HCT116 (cell line): Measurements from ENCODE around the gene CDK4. TPM values are rescaled to one million over a fixed set of nuclear protein-coding genes. Genes with fewer than 3 reads are reported as not detected.

Experiments used
- ATAC-seq: fragments of 200-7000 bp; cut with Tn5 transposase; 2 replicates; pipeline ENCODE4 v1.9.1; 2020; ENCODE audit warnings: mild to moderate bottlenecking, moderate library complexity
- BruUV-seq: library from RNA; stranded (reverse); fragments of 400-500 nt; replicated peaks from 2 replicates; lab custom pipeline; 2021; lab: Mats Ljungman, UMichigan
- CTCF ChIA-PET: fragments of 300-600 bp; sonication (Branson Sonifier 250); formaldehyde crosslinking; loops from one replicate; lab custom pipeline; 2021; ENCODE audit warnings: antibody characterized with exemption; lab: Charles Lee
- POLR2A ChIA-PET: fragments of 300-600, 350-600 bp; sonication (Branson Sonifier 250); formaldehyde crosslinking; loops from one replicate; lab custom pipeline; 2021; ENCODE audit warnings: antibody characterized with exemption; lab: Charles Lee
- RAD21 ChIA-PET, 2 experiments: fragments of 300-600 bp; sonication (Branson Sonifier 250); formaldehyde crosslinking; loops; one replicate each; lab custom pipeline; 2023; ENCODE audit warnings: low total read pairs in 2 of 2; ENCODE audit not compliant: uncharacterized antibody in 2 of 2, unreplicated experiment in 2 of 2, low non-redundant PET in 1 of 2; lab: Charles Lee
- DNase-seq: peaks from one replicate; pipeline ENCODE4 v3.0.0-alpha.2; 2010; ENCODE audit warnings: low read depth, low spot score
- H2AFZ ChIP-seq: fragments of 200-600 bp; shearing (Covaris generic), sonication (generic); 2 replicates; pipeline ENCODE4 v1.6.1; 2017; ENCODE audit warnings: low read depth, mixed run types, mixed read lengths, antibody characterized with exemption, low read length; ENCODE audit not compliant: poor library complexity, severe bottlenecking
- H3K27ac ChIP-seq: 2 replicates; pipeline ENCODE4 v1.5.1; 2012; ENCODE audit warnings: low read depth, low read length
- H3K27me3 ChIP-seq: fragments of 200-600 bp; sonication (generic); 2 replicates; pipeline ENCODE4 v1.6.1; 2016; ENCODE audit warnings: mixed run types, low read length, mixed read lengths; ENCODE audit not compliant: insufficient read depth
- H3K36me3 ChIP-seq, 2 experiments: fragments of 200-500 bp in 1 of 2; fragments of 200-600 bp in 1 of 2; sonication (Bioruptor generic) in 1 of 2; sonication (generic) in 1 of 2; 2 replicates each; pipeline versions ENCODE4 v1.5.1 to v1.6.1; 2014 to 2016; ENCODE audit warnings: low read length in 2 of 2, inconsistent platforms in 1 of 2, mixed read lengths in 1 of 2, mixed run types in 1 of 2; ENCODE audit not compliant: insufficient read depth in 2 of 2, control insufficient read depth in 1 of 2
- H3K4me1 ChIP-seq, 2 experiments: fragments of 200-600 bp in 1 of 2; sonication (generic) in 1 of 2; 2 replicates each; pipeline versions ENCODE4 v1.5.1 to v1.6.1; 2012 to 2017; ENCODE audit warnings: low read length in 2 of 2, inconsistent platforms in 1 of 2, mild to moderate bottlenecking in 1 of 2, mixed read lengths in 1 of 2, mixed run types in 1 of 2, moderate library complexity in 1 of 2; ENCODE audit not compliant: insufficient read depth in 2 of 2, control insufficient read depth in 1 of 2
- H3K4me2 ChIP-seq: fragments of 200-600 bp; sonication (generic); 2 replicates; pipeline ENCODE4 v1.6.1; 2017; ENCODE audit warnings: mixed run types, low read length, mixed read lengths
- H3K4me3 ChIP-seq, 2 experiments: fragments of 200-600 bp in 1 of 2; sonication (generic) in 1 of 2; replicated peaks in 1 of 2; 2 replicates each; pipeline ENCODE4 v1.5.1; 2011 to 2016; ENCODE audit warnings: low read length in 2 of 2, control low read depth in 1 of 2, low read depth in 1 of 2, mild to moderate bottlenecking in 1 of 2, mixed read lengths in 1 of 2, mixed run types in 1 of 2
- H3K79me2 ChIP-seq: fragments of 200-600 bp; sonication (generic); 2 replicates; pipeline ENCODE4 v1.6.1; 2017; ENCODE audit warnings: mild to moderate bottlenecking, mixed run types, low read length, moderate library complexity, mixed read lengths; ENCODE audit not compliant: insufficient read depth
- H3K9ac ChIP-seq: fragments of 200-600 bp; sonication (generic); 2 replicates; pipeline ENCODE4 v1.6.1; 2016; ENCODE audit warnings: low read length, mixed read lengths
- H3K9me2 ChIP-seq: fragments of 200-600 bp; sonication (generic), shearing (Covaris generic); 2 replicates; pipeline ENCODE4 v1.6.1; 2017; ENCODE audit warnings: mixed run types, mild to moderate bottlenecking, moderate library complexity; ENCODE audit not compliant: insufficient read depth
- H3K9me3 ChIP-seq, 2 experiments: fragments of 200-500 bp in 1 of 2; fragments of 200-600 bp in 1 of 2; sonication (Bioruptor generic) in 1 of 2; sonication (generic) in 1 of 2; 2 replicates each; pipeline ENCODE4 v1.6.1; 2014 to 2017; ENCODE audit warnings: low read length in 2 of 2, mixed read lengths in 2 of 2, inconsistent platforms in 1 of 2, low read depth in 1 of 2, mild to moderate bottlenecking in 1 of 2, mixed run types in 1 of 2, moderate library complexity in 1 of 2; ENCODE audit not compliant: control insufficient read depth in 1 of 2, insufficient read depth in 1 of 2
- H4K20me1 ChIP-seq: fragments of 200-600 bp; sonication (generic), shearing (Covaris generic); 2 replicates; pipeline ENCODE4 v1.6.1; 2017; ENCODE audit warnings: mixed run types, mild to moderate bottlenecking, moderate library complexity; ENCODE audit not compliant: insufficient read depth
- CEBPB ChIP-seq: IDR thresholded peaks from 2 replicates; pipeline ENCODE4 v1.6.1; 2012; ENCODE audit warnings: low read depth
- EGR1 ChIP-seq: IDR thresholded peaks from 2 replicates; pipeline ENCODE4 v1.6.1; 2012; ENCODE audit warnings: low read depth
- ELF1 ChIP-seq: IDR thresholded peaks from 2 replicates; pipeline ENCODE4 v1.6.1; 2012; ENCODE audit warnings: low read depth, borderline replicate concordance
- EZH2 ChIP-seq: fragments of 200-600 bp; sonication (generic); IDR thresholded peaks from 2 replicates; pipeline ENCODE4 v1.6.1; 2017; ENCODE audit warnings: antibody characterized with exemption, mixed run types
- FOSL1 ChIP-seq: IDR thresholded peaks from 2 replicates; pipeline ENCODE4 v1.6.1; 2012; ENCODE audit warnings: low read depth
- JUND ChIP-seq: IDR thresholded peaks from 2 replicates; pipeline ENCODE4 v1.6.1; 2012
- POLR2A ChIP-seq: IDR thresholded peaks from 2 replicates; pipeline ENCODE4 v1.7.0; 2011; ENCODE audit warnings: borderline replicate concordance; ENCODE audit not compliant: insufficient read depth, insufficient read length; ENCODE audit errors: extremely low read depth
- RAD21 ChIP-seq: IDR thresholded peaks from 2 replicates; pipeline ENCODE4 v1.6.1; 2012; ENCODE audit warnings: low read depth, mild to moderate bottlenecking
- SIN3A ChIP-seq: IDR thresholded peaks from 2 replicates; pipeline ENCODE4 v1.6.1; 2012; ENCODE audit warnings: low read depth
- SRF ChIP-seq: IDR thresholded peaks from 2 replicates; pipeline ENCODE4 v1.6.1; 2012; ENCODE audit warnings: low read depth
- intact Hi-C: fragments of 100-400 bp; cut with micrococcal nuclease; formaldehyde crosslinking; loops from 2 replicates; pipeline ENCODE4 v1.10.0; 2022
- total RNA-seq: library from RNA; stranded (reverse); gene quantifications from one replicate; pipeline ENCODE4 v1.2.1, GENCODE V29; 2021; ENCODE audit not compliant: unreplicated experiment
- TF ChIP-seq, protein P1 (sequence below): IDR thresholded peaks from 2 replicates; pipeline ENCODE4 v1.6.1; 2012
- TF ChIP-seq, protein P2 (sequence below): IDR thresholded peaks from 2 replicates; pipeline ENCODE4 v1.6.1; 2012; ENCODE audit warnings: low read depth

CDK4 gene
- total RNA-seq, 1 experiment from 2014 or later: 206 TPM

DNA sequence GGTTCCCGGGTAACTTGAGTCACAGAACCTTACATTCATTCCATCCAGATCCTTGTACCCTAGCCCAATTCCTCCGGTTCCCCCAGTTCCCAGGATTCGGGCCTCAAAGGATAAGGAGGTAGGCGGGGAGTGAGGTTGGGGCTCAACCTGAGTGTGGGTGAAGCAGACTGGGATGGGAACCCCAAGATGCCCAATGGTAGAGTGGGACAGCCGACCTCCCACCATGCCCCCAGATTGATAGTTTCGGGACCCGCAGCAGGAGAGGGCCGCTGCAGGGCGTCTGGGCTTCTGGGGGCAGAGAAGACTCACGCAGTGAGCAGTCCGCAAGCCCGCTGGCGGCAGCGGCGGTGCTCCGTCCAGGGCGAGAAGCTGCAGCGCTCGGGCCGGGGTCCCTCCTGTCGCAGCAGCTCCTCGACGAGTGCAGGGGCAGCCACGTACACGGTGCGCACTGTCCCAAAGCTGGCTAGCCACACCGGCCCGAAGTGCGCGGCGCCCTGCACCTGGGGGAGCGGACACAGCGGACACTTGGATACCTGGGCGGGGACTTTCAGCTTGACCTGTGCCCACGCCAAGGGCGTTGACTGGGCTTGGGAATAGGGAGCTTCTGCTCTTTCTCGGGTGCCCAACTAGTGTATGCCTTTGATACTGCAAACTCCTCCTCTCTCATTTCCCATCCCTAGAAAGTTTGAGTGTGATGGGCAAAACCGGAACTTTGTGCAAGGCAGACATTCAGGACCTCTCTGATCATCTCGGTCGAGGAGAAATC lies 13.8 kb upstream of the CDK4 start:
- no TSS peak for BruUV-seq
- peak overlapping the region; percentile 73 for H3K27ac ChIP-seq
- DNase-seq: no peak
- peak overlapping the region; percentile 81 for H3K9ac ChIP-seq
- peaks cover 6% of the 10 kb centered on the region for H3K79me2 ChIP-seq
- TF ChIP-seq EZH2: no peak
- no peak for TF ChIP-seq ELF1
- TF ChIP-seq, protein P1, sequence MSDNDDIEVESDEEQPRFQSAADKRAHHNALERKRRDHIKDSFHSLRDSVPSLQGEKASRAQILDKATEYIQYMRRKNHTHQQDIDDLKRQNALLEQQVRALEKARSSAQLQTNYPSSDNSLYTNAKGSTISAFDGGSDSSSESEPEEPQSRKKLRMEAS: no peak
- TF ChIP-seq FOSL1: no peak
- TF ChIP-seq CEBPB: no peak
- TF ChIP-seq POLR2A: peak; percentile 33
- no peaks in the 10 kb centered on the region for H3K9me3 ChIP-seq
- peak overlapping the region; percentile 72 to 81 for H3K4me3 ChIP-seq
- no peaks in the 10 kb centered on the region for H3K9me2 ChIP-seq
- H3K4me1 ChIP-seq: peaks cover 11 to 43% of the 10 kb centered on the region in 2 experiments
- ATAC-seq: peak; percentile 39
- intact Hi-C loops: no loop called here
- H4K20me1 ChIP-seq: no peaks in the 10 kb centered on the region
- no peaks in the 10 kb centered on the region for H3K27me3 ChIP-seq
- H3K4me2 ChIP-seq: peak overlapping the region; percentile 100
- CTCF ChIA-PET: interaction anchor here (4.0 kb wide), 1 partner anchor 10 kb away, joined by 51 read pairs; no protein-coding TSS in a partner anchor
- H2AFZ ChIP-seq: no peak overlapping the region
- POLR2A ChIA-PET: interaction anchor here (0.9 to 2.4 kb wide), 8 partner anchors 9 to 175 kb away, joined by 3 to 12 read pairs (median 4); partner anchors contain the start of genes ATP23 and CDK4
- peaks cover 13 to 26% of the 10 kb centered on the region in 2 experiments; a peak in 3 of 4 replicates for H3K36me3 ChIP-seq
- RAD21 ChIA-PET: no interaction called here

DNA sequence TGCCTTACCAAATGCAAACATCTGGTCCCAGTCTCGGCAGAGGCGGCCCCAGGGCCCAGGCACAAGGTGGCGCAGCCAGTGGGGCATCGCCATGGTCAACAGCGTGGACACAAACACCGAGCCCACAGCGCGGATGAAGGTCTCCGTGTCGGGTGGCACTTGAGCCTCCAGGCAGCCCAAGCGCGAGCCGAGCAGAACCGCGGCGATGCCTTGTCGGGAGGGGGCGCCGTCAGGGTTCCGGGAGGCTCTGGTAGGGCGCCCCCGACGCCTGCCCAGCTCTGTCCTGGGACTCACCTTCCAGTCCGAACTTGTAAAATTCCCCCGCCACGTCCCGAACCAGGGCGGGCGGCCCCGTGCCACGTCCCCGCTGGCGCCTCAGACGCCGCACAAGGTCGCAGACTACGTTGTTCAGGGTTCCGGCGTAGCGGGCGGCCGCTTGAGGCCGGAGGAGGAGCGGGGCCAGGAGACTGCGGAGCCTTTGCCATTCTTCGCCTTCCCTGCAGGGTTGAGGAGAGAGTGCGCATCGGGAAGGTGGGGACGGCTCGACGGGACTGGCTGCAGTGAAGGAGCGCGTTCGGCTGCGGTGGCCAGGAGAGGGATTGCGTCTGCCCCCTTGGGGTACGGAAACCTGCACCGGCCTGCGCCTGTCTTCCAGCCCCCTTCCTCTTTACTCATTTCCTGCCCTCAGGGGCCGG lies 13.0 kb upstream of the CDK4 start:
- Histone ChIP-seq H3K36me3 (peaks cover 13 to 20% of the 10 kb centered on the region in 2 experiments; a peak in 3 of 4 replicates), H3K9me3 (no peaks in the 10 kb centered on the region), H2AFZ (peak overlapping the region; percentile 79), H3K4me1 (peaks cover 11 to 40% of the 10 kb centered on the region in 2 experiments), H3K27me3 (no peaks in the 10 kb centered on the region), H4K20me1 (no peaks in the 10 kb centered on the region), H3K27ac (peak overlapping the region; percentile 73), H3K79me2 (no peaks in the 10 kb centered on the region; the same call in 1 of the 2 replicates), H3K4me2 (peak overlapping the region; percentile 100), H3K9ac (peak overlapping the region; percentile 81), H3K9me2 (no peaks in the 10 kb centered on the region), H3K4me3 (peak overlapping the region; percentile 72 to 81)
- ChIA-PET RAD21 (no interaction called here), CTCF (interaction anchor here (4.0 kb wide), 1 partner anchor 9 kb away, joined by 51 read pairs; no protein-coding TSS in a partner anchor), POLR2A (interaction anchor here (0.7 to 0.9 kb wide), 2 partner anchors 21 to 176 kb away, joined by 3 to 4 read pairs; partner anchors contain the start of genes ATP23 and TSPAN31)
- BruUV-seq: TSS peak; percentile 63
- ATAC-seq (peak; percentile 63), DNase-seq (no peak)
- intact Hi-C loops: no loop called here
- TF ChIP-seq RAD21 (no peak), POLR2A (no peak), SRF (no peak), CEBPB (no peak), JUND (no peak), EGR1 (no peak), SIN3A (no peak), EZH2 (no peak), FOSL1 (no peak)
- TF ChIP-seq, protein P2, sequence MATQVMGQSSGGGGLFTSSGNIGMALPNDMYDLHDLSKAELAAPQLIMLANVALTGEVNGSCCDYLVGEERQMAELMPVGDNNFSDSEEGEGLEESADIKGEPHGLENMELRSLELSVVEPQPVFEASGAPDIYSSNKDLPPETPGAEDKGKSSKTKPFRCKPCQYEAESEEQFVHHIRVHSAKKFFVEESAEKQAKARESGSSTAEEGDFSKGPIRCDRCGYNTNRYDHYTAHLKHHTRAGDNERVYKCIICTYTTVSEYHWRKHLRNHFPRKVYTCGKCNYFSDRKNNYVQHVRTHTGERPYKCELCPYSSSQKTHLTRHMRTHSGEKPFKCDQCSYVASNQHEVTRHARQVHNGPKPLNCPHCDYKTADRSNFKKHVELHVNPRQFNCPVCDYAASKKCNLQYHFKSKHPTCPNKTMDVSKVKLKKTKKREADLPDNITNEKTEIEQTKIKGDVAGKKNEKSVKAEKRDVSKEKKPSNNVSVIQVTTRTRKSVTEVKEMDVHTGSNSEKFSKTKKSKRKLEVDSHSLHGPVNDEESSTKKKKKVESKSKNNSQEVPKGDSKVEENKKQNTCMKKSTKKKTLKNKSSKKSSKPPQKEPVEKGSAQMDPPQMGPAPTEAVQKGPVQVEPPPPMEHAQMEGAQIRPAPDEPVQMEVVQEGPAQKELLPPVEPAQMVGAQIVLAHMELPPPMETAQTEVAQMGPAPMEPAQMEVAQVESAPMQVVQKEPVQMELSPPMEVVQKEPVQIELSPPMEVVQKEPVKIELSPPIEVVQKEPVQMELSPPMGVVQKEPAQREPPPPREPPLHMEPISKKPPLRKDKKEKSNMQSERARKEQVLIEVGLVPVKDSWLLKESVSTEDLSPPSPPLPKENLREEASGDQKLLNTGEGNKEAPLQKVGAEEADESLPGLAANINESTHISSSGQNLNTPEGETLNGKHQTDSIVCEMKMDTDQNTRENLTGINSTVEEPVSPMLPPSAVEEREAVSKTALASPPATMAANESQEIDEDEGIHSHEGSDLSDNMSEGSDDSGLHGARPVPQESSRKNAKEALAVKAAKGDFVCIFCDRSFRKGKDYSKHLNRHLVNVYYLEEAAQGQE: no peak
